GM12878 (cell line): ENCODE results near the gene TMEM72. TPM values are rescaled to one million over a fixed set of nuclear protein-coding genes. Genes with fewer than 3 reads are reported as not detected.

Source experiments
- ATAC-seq: fragments of 200-7000 bp; cut with Tn5 transposase; 3 replicates; pipeline ENCODE4 v1.9.1; 2020; ENCODE audit warnings: mild to moderate bottlenecking, moderate library complexity
- BruUV-seq: library from RNA; stranded (reverse); fragments of 400-500 nt; replicated peaks from 2 replicates; lab custom pipeline; 2021; lab: Mats Ljungman, UMichigan
- CTCF ChIA-PET: fragments of 300-600 bp; sonication (Branson Sonifier 250); formaldehyde crosslinking; extraction: SDS; loops from one replicate; lab custom pipeline; 2021; ENCODE audit warnings: inconsistent platforms; lab: Yijun Ruan, JAX
- POLR2A ChIA-PET: fragments of 350-600 bp; formaldehyde crosslinking; extraction: SDS; loops from one replicate; lab custom pipeline; 2021; ENCODE audit warnings: inconsistent platforms; lab: Charles Lee
- RAD21 ChIA-PET: fragments of 300-600 bp; sonication (Branson Sonifier 250); formaldehyde crosslinking; loops from one replicate; lab custom pipeline; 2023; ENCODE audit warnings: antibody characterized with exemption; ENCODE audit not compliant: unreplicated experiment; lab: Charles Lee
- SMC1A ChIA-PET: fragments of 300-600 bp; sonication (Branson Sonifier 250); formaldehyde crosslinking; loops from one replicate; lab custom pipeline; 2023; ENCODE audit not compliant: unreplicated experiment, uncharacterized antibody; lab: Charles Lee
- DNase-seq: peaks from one replicate; pipeline ENCODE4 v3.0.0-alpha.2; 2011; ENCODE audit warnings: low read depth, low spot score
- FAIRE-seq: peaks from 3 replicates; lab custom pipeline; 2011; peaks lifted over from hg19 to GRCh38; lab: Jason Lieb, UNC
- H2AFZ ChIP-seq: 2 replicates; pipeline ENCODE4 v1.6.0; 2011; ENCODE audit warnings: low read depth, low read length, control low read depth; ENCODE audit not compliant: control insufficient read depth
- H3K27ac ChIP-seq: 2 replicates; pipeline ENCODE4 v1.5.1; 2011; ENCODE audit warnings: control low read depth; ENCODE audit not compliant: control insufficient read depth, insufficient read depth
- H3K27me3 ChIP-seq, 2 experiments: replicated peaks in 1 of 2; 2 replicates each; pipeline versions ENCODE4 v1.6.0 to v1.6.1; 2011; ENCODE audit warnings: low read length in 1 of 2; ENCODE audit not compliant: control insufficient read depth in 2 of 2, insufficient read depth in 2 of 2
- H3K36me3 ChIP-seq, 2 experiments: 2 replicates each; pipeline ENCODE4 v1.5.1; 2011; ENCODE audit warnings: low read length in 1 of 2; ENCODE audit not compliant: control insufficient read depth in 2 of 2, insufficient read depth in 2 of 2
- H3K4me1 ChIP-seq: 2 replicates; pipeline ENCODE4 v1.6.1; 2011; ENCODE audit warnings: mild to moderate bottlenecking, low read length, moderate library complexity, mixed read lengths; ENCODE audit not compliant: control insufficient read depth, insufficient read depth
- H3K4me2 ChIP-seq: 2 replicates; pipeline ENCODE4 v1.6.0; 2011; ENCODE audit warnings: control low read depth; ENCODE audit not compliant: control insufficient read depth, insufficient read depth
- H3K4me3 ChIP-seq: fragments of 200-600 bp; sonication (generic); 2 replicates; pipeline ENCODE4 v1.5.1; 2016
- H3K79me2 ChIP-seq: 2 replicates; pipeline ENCODE4 v1.6.0; 2011; ENCODE audit warnings: low read length; ENCODE audit not compliant: control insufficient read depth, insufficient read depth
- H3K9ac ChIP-seq: 2 replicates; pipeline ENCODE4 v1.8.0; 2011; ENCODE audit warnings: low read length, control low read depth, mixed read lengths; ENCODE audit not compliant: control insufficient read depth, insufficient read depth
- H3K9me3 ChIP-seq: replicated peaks from 3 replicates; pipeline ENCODE4 v1.5.1; 2011; ENCODE audit warnings: mild to moderate bottlenecking, low read length; ENCODE audit not compliant: control insufficient read depth, insufficient read depth
- H4K20me1 ChIP-seq: 2 replicates; pipeline ENCODE4 v1.6.0; 2011; ENCODE audit not compliant: control insufficient read depth, insufficient read depth
- BMI1 ChIP-seq: fragments of 450-650 bp; IDR thresholded peaks from 2 replicates; pipeline ENCODE4 v1.6.1; 2016; ENCODE audit warnings: mild to moderate bottlenecking, moderate library complexity, borderline replicate concordance
- CBX5 ChIP-seq: sonication (generic); IDR thresholded peaks from 2 replicates; pipeline ENCODE4 v1.6.1; 2016; ENCODE audit warnings: low read depth, moderate library complexity, mild to moderate bottlenecking, inconsistent platforms
- EGR1 ChIP-seq, 2 experiments: IDR thresholded peaks; 1 replicate in 1 of 2; 2 replicates in 1 of 2; pipeline ENCODE4 v1.6.1; 2011 to 2012; ENCODE audit warnings: low read depth in 2 of 2, low read length in 2 of 2, borderline replicate concordance in 1 of 2, mild to moderate bottlenecking in 1 of 2, moderate library complexity in 1 of 2
- ESRRA ChIP-seq: IDR thresholded peaks from 2 replicates; pipeline ENCODE4 v1.6.1; 2012; ENCODE audit warnings: mild to moderate bottlenecking, low read length, improper control_type of control experiment
- ETV6 ChIP-seq, 2 experiments: fragments of 450-650 bp in 1 of 2; IDR thresholded peaks in 1 of 2; conservative IDR thresholded peaks in 1 of 2; 2 replicates each; pipeline ENCODE4 v1.6.1; 2014; ENCODE audit warnings: antibody characterized with exemption in 1 of 2, borderline replicate concordance in 1 of 2, low read depth in 1 of 2, mild to moderate bottlenecking in 1 of 2, moderate library complexity in 1 of 2
- NFYB ChIP-seq: IDR thresholded peaks from 2 replicates; pipeline ENCODE4 v1.6.1; 2011; ENCODE audit warnings: low read depth, mild to moderate bottlenecking, low read length, improper control_type of control experiment, moderate library complexity; ENCODE audit not compliant: insufficient read depth
- NR2C1 ChIP-seq: fragments of 450-650 bp; IDR thresholded peaks from 2 replicates; pipeline ENCODE4 v1.6.1; 2017; ENCODE audit warnings: antibody characterized with exemption, mild to moderate bottlenecking, moderate library complexity
- SIN3A ChIP-seq: IDR thresholded peaks from 2 replicates; pipeline ENCODE4 v1.6.1; 2012; ENCODE audit warnings: low read depth, low read length, improper control_type of control experiment
- SUZ12 ChIP-seq: fragments of 200-600 bp; sonication (generic); IDR thresholded peaks from one replicate; pipeline ENCODE4 v1.6.1; 2018; ENCODE audit warnings: antibody characterized with exemption, mild to moderate bottlenecking; ENCODE audit not compliant: unreplicated experiment
- ZNF217 ChIP-seq: fragments of 450-650 bp; IDR thresholded peaks from 2 replicates; pipeline ENCODE4 v1.6.1; 2017; ENCODE audit warnings: antibody characterized with exemption, mild to moderate bottlenecking
- WGBS: methylation state at CpG from one replicate; pipeline ENCODE4 v1.1.6; 2016; ENCODE audit warnings: low lambda C conversion rate; ENCODE audit not compliant: insufficient replicate concordance, insufficient coverage; ENCODE audit errors: missing lambda C conversion rate; 5-methylcytosine and 5-hydroxymethylcytosine counted together
- in situ Hi-C: fragments of 300-500 bp; cut with MboI; formaldehyde crosslinking; loops from 9 replicates; pipeline ENCODE4 v1.14.3; 2018; ENCODE audit warnings: mixed read lengths
- intact Hi-C: fragments of 100-400 bp; cut with micrococcal nuclease; formaldehyde crosslinking; loops from one replicate; pipeline ENCODE4 v1.14.2; 2022; ENCODE audit not compliant: unreplicated experiment
- polyA plus RNA-seq, 11 experiments: library from polyadenylated mRNA; depleted of rRNA in 4 of 11; unstranded in 6 of 11; stranded (reverse) in 5 of 11; fragments of >200 nt; fragmentation: Nextera tagmentation in 4 of 11; fragmentation: Illumina TruSeq in 1 of 11; extraction: Ambion mirVana in 4 of 11; extraction: Trizol in 1 of 11; gene quantifications; 1 replicate in 1 of 11; 2 replicates in 10 of 11; pipeline versions ENCODE4 v1.2.1 to v1.2.3, GENCODE V29; 2011 to 2016; ENCODE audit warnings: inconsistent platforms in 2 of 11, missing spikeins in 2 of 11, low read depth in 1 of 11
- total RNA-seq, 4 experiments: library from RNA; depleted of rRNA in 3 of 4; stranded (reverse); fragments of >200 nt in 3 of 4; fragmentation: Illumina TruSeq in 1 of 4; extraction: Trizol in 1 of 4; gene quantifications; 2 replicates each; pipeline versions ENCODE4 v1.2.1 to v1.2.3, GENCODE V29; 2013 to 2021
- TF ChIP-seq, protein P1 (sequence below): fragments of 450-650 bp; IDR thresholded peaks from 2 replicates; pipeline ENCODE4 v1.6.1; 2018; ENCODE audit warnings: borderline replicate concordance, mild to moderate bottlenecking; ENCODE audit not compliant: partially characterized antibody
- TF ChIP-seq, protein P2 (sequence below): fragments of 450-650 bp; IDR thresholded peaks from 2 replicates; pipeline ENCODE4 v1.6.1; 2017; ENCODE audit warnings: mild to moderate bottlenecking, low read depth, inconsistent platforms; ENCODE audit not compliant: poor library complexity, severe bottlenecking
- TF ChIP-seq, protein P3 (sequence below): fragments of 450-650 bp; formaldehyde crosslinking; IDR thresholded peaks from 2 replicates; pipeline ENCODE4 v1.5.0; 2022; ENCODE audit warnings: mild to moderate bottlenecking, missing genetic modification characterization

Gene TMEM72
- total and polyA plus RNA-seq, 10 of the 15 experiments (the other 5 are each of a cell fraction or from before 2014, with no cell fraction given) = 0.12 TPM; not detected in 9

GRCh38 chr10:44980309-44981171, 69.4 kb downstream of the TMEM72 start:
- no peaks in the 10 kb centered on the region for H3K27me3 ChIP-seq
- H4K20me1 ChIP-seq = no peaks in the 10 kb centered on the region
- peaks cover 11% of the 10 kb centered on the region for H3K79me2 ChIP-seq
- peak overlapping the region; percentile 28 for H2AFZ ChIP-seq
- H3K36me3 ChIP-seq = peaks cover 0 to 4% of the 10 kb centered on the region in 2 experiments; a peak in 3 of 4 replicates
- WGBS = 27% methylated on average over 14 of the region's 14 CpGs
- ChIA-PET CTCF (interaction anchor here (0.9 to 10.1 kb wide), 13 partner anchors 9 to 74 kb away, joined by 3 to 181 read pairs (median 4); no protein-coding TSS in a partner anchor), POLR2A (interaction anchor here (0.7 to 7.4 kb wide), 6 partner anchors 13 to 48 kb away, joined by 3 to 110 read pairs (median 5); no protein-coding TSS in a partner anchor), SMC1A (interaction anchor here (1.0 to 5.2 kb wide), 9 partner anchors 13 to 48 kb away, joined by 3 to 43 read pairs (median 7); partner anchors contain the start of gene ZNF22), RAD21 (interaction anchor here (0.6 to 7.7 kb wide), 8 partner anchors 14 to 47 kb away, joined by 4 to 124 read pairs (median 5); no protein-coding TSS in a partner anchor)
- ATAC-seq (peak; percentile 53), FAIRE-seq (no peak), DNase-seq (no peak)
- BruUV-seq = no TSS peak
- peak overlapping the region; percentile 47 for H3K27ac ChIP-seq
- H3K4me2 ChIP-seq = peak overlapping the region; percentile 57
- H3K4me1 ChIP-seq = peaks cover 45% of the 10 kb centered on the region
- H3K4me3 ChIP-seq = no peak overlapping the region; the same call in 1 of the 2 replicates
- in situ Hi-C loops = no loop called here
- intact Hi-C loops = no loop called here
- H3K9ac ChIP-seq = no peak overlapping the region
- no peaks in the 10 kb centered on the region for H3K9me3 ChIP-seq
- TF ChIP-seq EGR1 (IDR thresholded peaks at IDR 0.05; ENCODE audit: borderline replicate concordance in 1 of 2, low read depth in 2 of 2, low read length in 2 of 2) (peak in 1 of 2 experiments; percentile 44; a peak in 1 of 3 replicates), ETV6 (conservative IDR thresholded peaks at IDR 0.05 in 1 of 2, IDR thresholded peaks at IDR 0.05 in 1 of 2; ENCODE audit: borderline replicate concordance in 1 of 2, low read depth in 1 of 2) (no peak), NR2C1 (no peak), NFYB (no peak), SIN3A (no peak), BMI1 (no peak), SUZ12 (no peak), ESRRA (no peak), ZNF217 (no peak), CBX5 (no peak)
- TF ChIP-seq, protein P1, sequence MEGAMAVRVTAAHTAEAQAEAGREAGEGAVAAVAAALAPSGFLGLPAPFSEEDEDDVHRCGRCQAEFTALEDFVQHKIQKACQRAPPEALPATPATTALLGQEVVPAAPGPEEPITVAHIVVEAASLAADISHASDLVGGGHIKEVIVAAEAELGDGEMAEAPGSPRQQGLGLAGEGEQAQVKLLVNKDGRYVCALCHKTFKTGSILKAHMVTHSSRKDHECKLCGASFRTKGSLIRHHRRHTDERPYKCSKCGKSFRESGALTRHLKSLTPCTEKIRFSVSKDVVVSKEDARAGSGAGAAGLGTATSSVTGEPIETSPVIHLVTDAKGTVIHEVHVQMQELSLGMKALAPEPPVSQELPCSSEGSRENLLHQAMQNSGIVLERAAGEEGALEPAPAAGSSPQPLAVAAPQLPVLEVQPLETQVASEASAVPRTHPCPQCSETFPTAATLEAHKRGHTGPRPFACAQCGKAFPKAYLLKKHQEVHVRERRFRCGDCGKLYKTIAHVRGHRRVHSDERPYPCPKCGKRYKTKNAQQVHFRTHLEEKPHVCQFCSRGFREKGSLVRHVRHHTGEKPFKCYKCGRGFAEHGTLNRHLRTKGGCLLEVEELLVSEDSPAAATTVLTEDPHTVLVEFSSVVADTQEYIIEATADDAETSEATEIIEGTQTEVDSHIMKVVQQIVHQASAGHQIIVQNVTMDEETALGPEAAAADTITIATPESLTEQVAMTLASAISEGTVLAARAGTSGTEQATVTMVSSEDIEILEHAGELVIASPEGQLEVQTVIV = no peak
- TF ChIP-seq, protein P2, sequence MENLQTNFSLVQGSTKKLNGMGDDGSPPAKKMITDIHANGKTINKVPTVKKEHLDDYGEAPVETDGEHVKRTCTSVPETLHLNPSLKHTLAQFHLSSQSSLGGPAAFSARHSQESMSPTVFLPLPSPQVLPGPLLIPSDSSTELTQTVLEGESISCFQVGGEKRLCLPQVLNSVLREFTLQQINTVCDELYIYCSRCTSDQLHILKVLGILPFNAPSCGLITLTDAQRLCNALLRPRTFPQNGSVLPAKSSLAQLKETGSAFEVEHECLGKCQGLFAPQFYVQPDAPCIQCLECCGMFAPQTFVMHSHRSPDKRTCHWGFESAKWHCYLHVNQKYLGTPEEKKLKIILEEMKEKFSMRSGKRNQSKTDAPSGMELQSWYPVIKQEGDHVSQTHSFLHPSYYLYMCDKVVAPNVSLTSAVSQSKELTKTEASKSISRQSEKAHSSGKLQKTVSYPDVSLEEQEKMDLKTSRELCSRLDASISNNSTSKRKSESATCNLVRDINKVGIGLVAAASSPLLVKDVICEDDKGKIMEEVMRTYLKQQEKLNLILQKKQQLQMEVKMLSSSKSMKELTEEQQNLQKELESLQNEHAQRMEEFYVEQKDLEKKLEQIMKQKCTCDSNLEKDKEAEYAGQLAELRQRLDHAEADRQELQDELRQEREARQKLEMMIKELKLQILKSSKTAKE = no peak
- TF ChIP-seq, protein P3, sequence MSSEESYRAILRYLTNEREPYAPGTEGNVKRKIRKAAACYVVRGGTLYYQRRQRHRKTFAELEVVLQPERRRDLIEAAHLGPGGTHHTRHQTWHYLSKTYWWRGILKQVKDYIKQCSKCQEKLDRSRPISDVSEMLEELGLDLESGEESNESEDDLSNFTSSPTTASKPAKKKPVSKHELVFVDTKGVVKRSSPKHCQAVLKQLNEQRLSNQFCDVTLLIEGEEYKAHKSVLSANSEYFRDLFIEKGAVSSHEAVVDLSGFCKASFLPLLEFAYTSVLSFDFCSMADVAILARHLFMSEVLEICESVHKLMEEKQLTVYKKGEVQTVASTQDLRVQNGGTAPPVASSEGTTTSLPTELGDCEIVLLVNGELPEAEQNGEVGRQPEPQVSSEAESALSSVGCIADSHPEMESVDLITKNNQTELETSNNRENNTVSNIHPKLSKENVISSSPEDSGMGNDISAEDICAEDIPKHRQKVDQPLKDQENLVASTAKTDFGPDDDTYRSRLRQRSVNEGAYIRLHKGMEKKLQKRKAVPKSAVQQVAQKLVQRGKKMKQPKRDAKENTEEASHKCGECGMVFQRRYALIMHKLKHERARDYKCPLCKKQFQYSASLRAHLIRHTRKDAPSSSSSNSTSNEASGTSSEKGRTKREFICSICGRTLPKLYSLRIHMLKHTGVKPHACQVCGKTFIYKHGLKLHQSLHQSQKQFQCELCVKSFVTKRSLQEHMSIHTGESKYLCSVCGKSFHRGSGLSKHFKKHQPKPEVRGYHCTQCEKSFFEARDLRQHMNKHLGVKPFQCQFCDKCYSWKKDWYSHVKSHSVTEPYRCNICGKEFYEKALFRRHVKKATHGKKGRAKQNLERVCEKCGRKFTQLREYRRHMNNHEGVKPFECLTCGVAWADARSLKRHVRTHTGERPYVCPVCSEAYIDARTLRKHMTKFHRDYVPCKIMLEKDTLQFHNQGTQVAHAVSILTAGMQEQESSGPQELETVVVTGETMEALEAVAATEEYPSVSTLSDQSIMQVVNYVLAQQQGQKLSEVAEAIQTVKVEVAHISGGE (CRISPR knock-in tag) = no peak
